Measurements from ENCODE around the gene GSTT4. TPM values are rescaled to one million over a fixed set of nuclear protein-coding genes. Genes with fewer than 3 reads are reported as not detected.

Gene GSTT4
- total and polyA plus RNA-seq, 2 of the 13 experiments (the other 11 are each of a cell fraction or from before 2014, with no cell fraction given) = 0.59 to 0.62 TPM

- TF ChIP-seq PITX1 (CRISPR knock-in tag; IDR thresholded peaks at IDR 0.05) (no peak), ZNF619 (CRISPR knock-in tag; IDR thresholded peaks at IDR 0.05) (no peak), ZNF710 (CRISPR knock-in tag; IDR thresholded peaks at IDR 0.05; ENCODE audit: borderline replicate concordance) (peak; percentile 78; the same call in 1 of the 2 replicates), MAFG (CRISPR knock-in tag; IDR thresholded peaks at IDR 0.05) (no peak), NFKB2 (CRISPR knock-in tag; IDR thresholded peaks at IDR 0.05; ENCODE audit: borderline replicate concordance) (no peak), SAP130 (CRISPR knock-in tag; IDR thresholded peaks at IDR 0.05; ENCODE audit: low read depth) (peak; percentile 28; the same call in 1 of the 2 replicates), POGK (CRISPR knock-in tag; conservative IDR thresholded peaks at IDR 0.05) (no peak), ZNF331 (CRISPR knock-in tag; IDR thresholded peaks at IDR 0.05) (0 out of 2 replicates have a peak, but pooled peaks have one; percentile 25), ZNF513 (CRISPR knock-in tag; conservative IDR thresholded peaks at IDR 0.05) (no peak), ZKSCAN5 (CRISPR knock-in tag; IDR thresholded peaks at IDR 0.05) (no peak)
- TF ChIP-seq, protein P1, sequence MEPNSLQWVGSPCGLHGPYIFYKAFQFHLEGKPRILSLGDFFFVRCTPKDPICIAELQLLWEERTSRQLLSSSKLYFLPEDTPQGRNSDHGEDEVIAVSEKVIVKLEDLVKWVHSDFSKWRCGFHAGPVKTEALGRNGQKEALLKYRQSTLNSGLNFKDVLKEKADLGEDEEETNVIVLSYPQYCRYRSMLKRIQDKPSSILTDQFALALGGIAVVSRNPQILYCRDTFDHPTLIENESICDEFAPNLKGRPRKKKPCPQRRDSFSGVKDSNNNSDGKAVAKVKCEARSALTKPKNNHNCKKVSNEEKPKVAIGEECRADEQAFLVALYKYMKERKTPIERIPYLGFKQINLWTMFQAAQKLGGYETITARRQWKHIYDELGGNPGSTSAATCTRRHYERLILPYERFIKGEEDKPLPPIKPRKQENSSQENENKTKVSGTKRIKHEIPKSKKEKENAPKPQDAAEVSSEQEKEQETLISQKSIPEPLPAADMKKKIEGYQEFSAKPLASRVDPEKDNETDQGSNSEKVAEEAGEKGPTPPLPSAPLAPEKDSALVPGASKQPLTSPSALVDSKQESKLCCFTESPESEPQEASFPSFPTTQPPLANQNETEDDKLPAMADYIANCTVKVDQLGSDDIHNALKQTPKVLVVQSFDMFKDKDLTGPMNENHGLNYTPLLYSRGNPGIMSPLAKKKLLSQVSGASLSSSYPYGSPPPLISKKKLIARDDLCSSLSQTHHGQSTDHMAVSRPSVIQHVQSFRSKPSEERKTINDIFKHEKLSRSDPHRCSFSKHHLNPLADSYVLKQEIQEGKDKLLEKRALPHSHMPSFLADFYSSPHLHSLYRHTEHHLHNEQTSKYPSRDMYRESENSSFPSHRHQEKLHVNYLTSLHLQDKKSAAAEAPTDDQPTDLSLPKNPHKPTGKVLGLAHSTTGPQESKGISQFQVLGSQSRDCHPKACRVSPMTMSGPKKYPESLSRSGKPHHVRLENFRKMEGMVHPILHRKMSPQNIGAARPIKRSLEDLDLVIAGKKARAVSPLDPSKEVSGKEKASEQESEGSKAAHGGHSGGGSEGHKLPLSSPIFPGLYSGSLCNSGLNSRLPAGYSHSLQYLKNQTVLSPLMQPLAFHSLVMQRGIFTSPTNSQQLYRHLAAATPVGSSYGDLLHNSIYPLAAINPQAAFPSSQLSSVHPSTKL (CRISPR knock-in tag; IDR thresholded peaks at IDR 0.05) = peak; percentile 71
- TF ChIP-seq, protein P2, sequence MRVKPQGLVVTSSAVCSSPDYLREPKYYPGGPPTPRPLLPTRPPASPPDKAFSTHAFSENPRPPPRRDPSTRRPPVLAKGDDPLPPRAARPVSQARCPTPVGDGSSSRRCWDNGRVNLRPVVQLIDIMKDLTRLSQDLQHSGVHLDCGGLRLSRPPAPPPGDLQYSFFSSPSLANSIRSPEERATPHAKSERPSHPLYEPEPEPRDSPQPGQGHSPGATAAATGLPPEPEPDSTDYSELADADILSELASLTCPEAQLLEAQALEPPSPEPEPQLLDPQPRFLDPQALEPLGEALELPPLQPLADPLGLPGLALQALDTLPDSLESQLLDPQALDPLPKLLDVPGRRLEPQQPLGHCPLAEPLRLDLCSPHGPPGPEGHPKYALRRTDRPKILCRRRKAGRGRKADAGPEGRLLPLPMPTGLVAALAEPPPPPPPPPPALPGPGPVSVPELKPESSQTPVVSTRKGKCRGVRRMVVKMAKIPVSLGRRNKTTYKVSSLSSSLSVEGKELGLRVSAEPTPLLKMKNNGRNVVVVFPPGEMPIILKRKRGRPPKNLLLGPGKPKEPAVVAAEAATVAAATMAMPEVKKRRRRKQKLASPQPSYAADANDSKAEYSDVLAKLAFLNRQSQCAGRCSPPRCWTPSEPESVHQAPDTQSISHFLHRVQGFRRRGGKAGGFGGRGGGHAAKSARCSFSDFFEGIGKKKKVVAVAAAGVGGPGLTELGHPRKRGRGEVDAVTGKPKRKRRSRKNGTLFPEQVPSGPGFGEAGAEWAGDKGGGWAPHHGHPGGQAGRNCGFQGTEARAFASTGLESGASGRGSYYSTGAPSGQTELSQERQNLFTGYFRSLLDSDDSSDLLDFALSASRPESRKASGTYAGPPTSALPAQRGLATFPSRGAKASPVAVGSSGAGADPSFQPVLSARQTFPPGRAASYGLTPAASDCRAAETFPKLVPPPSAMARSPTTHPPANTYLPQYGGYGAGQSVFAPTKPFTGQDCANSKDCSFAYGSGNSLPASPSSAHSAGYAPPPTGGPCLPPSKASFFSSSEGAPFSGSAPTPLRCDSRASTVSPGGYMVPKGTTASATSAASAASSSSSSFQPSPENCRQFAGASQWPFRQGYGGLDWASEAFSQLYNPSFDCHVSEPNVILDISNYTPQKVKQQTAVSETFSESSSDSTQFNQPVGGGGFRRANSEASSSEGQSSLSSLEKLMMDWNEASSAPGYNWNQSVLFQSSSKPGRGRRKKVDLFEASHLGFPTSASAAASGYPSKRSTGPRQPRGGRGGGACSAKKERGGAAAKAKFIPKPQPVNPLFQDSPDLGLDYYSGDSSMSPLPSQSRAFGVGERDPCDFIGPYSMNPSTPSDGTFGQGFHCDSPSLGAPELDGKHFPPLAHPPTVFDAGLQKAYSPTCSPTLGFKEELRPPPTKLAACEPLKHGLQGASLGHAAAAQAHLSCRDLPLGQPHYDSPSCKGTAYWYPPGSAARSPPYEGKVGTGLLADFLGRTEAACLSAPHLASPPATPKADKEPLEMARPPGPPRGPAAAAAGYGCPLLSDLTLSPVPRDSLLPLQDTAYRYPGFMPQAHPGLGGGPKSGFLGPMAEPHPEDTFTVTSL (CRISPR knock-in tag; IDR thresholded peaks at IDR 0.05; ENCODE audit: borderline replicate concordance) = peak; percentile 67; the same call in 1 of the 2 replicates
Observed at GRCh38 chr22:23997092-23997491, 8.2 kb downstream of the GSTT4 start (continued).

Data from HepG2 (cell line).